ES-I3 (cell line): ENCODE results near the gene HIKESHI.
A peak's percentile ranks its signal among the peaks of the same experiment; 100 is the strongest.
"Not testable (repeated sequence)": the region's sequence is repeated elsewhere in the genome, so short reads cannot be mapped to it uniquely, and the experiment has no call there.

ENCODE experiments used
- H3K36me3 ChIP-seq: 2 replicates; pipeline ENCODE4 v1.6.1; 2013; ENCODE audit warnings: mild to moderate bottlenecking, low read length, control low read depth, moderate library complexity; ENCODE audit not compliant: insufficient read depth
- H3K4me1 ChIP-seq: 2 replicates; pipeline ENCODE4 v1.6.1; 2013; ENCODE audit warnings: mild to moderate bottlenecking, control low read depth, low read length; ENCODE audit not compliant: insufficient read depth
- H3K9ac ChIP-seq: 2 replicates; pipeline ENCODE4 v1.6.1; 2013; ENCODE audit warnings: low read depth, mild to moderate bottlenecking, low read length, moderate library complexity
- H3K9me3 ChIP-seq: 2 replicates; pipeline ENCODE4 v1.6.1; 2013; ENCODE audit warnings: mild to moderate bottlenecking, low read length, moderate library complexity; ENCODE audit not compliant: control insufficient read depth, insufficient read depth

The HIKESHI gene

DNA sequence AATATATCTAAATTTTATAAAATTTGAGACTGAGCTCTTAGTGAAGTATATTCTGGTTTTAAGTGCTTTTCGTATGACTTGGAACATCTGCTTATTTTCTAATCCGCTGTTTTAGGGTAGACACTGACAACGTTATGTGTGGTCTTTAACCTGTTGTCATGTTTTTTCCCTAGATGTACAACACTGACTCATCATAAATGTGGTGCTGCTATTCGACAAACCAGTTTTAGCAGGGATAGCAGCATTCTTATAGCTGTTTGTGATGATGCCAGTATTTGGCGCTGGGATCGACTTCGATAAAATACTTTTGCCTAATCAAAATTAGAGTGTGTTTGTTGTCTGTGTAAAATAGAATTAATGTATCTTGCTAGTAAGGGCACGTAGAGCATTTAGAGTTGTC, 23.8 kb upstream of the HIKESHI start:
- H3K9me3 ChIP-seq: no peaks in the 10 kb centered on the region
- H3K4me1 ChIP-seq: no peaks in the 10 kb centered on the region; the same call in 1 of the 2 replicates
- H3K36me3 ChIP-seq: no peaks in the 10 kb centered on the region
- H3K9ac ChIP-seq: no peak overlapping the region

DNA sequence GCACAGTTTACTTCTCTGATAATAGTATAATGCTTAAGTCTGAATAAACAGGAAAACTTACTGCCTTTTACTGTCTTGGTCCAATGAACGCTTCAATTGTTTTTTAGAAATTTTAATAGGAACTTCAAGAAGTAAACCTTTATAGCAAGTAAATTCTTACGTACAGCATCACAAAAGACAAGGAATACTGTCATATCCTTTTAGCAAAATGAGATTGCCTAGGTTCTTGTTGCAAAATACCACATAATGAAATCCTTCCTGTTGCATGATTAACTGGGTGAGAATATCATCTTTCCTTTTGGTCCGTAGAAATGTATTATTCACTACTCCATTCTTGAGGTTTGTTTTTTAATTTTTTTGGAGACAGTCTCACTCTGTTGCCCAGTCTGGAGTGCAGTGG, 22.3 kb upstream of the HIKESHI start:
- no peaks in the 10 kb centered on the region for H3K9me3 ChIP-seq
- no peaks in the 10 kb centered on the region for H3K36me3 ChIP-seq
- no peak overlapping the region for H3K9ac ChIP-seq
- H3K4me1 ChIP-seq: no peaks in the 10 kb centered on the region

DNA sequence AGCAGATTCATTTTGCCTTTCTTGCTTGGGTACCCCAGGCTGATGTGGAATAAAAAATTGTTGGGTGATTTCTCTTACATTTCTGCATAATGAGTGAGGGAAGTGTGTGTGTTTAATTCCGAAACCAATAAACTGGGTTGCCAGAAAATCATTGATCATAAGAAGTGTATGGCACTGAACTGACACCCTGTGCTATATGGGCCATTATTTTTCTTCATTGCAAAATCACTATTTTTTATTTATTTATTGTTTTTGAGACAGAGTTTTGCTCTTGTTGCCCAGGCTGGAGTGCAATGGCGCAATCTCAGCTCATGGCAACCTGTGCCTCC, 14.6 kb upstream of the HIKESHI start:
- Histone ChIP-seq H3K36me3 (no peaks in the 10 kb centered on the region), H3K9me3 (no peaks in the 10 kb centered on the region), H3K9ac (no peak overlapping the region), H3K4me1 (0 out of 2 replicates have a peak, but pooled peaks cover 6% of the 10 kb centered on the region)

DNA sequence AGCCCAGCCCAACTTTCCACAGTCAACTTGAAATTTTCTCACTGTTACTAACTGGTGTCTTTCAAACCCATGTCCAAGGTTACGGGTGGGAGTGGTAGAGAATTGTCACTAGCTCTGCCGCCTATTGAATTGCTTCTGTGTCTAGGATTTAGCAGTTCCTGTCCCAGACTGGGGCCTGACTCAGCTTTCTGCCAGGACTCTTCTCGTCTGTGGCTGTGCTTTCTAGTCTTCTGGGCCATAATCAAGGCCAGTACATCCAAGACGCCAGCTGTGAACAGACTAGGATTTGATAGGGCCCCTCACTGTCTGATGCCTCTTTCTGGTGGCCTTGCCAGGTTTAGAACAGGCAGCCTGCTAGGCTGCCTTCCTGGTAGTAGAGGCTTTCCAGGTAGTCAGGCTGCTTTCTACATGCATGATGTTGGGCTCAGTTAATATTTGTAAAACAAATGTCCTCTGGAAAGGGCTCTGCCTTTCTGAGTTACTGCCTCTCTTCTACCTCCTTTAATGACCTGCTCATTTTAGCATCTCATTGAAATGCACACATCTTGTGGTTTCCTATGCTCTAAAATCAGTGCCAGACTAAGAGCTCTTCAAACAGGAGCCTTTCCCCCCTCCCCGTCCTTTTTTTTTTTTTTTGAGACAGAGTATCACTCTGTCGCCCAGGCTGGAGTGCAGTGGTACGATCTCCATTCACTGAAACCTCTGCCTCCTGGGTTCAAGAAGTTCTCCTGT, 13.1 kb upstream of the HIKESHI start:
- Histone ChIP-seq H3K4me1 (0 out of 2 replicates have a peak, but pooled peaks cover 6% of the 10 kb centered on the region), H3K36me3 (no peaks in the 10 kb centered on the region), H3K9ac (no peak overlapping the region), H3K9me3 (no peaks in the 10 kb centered on the region)

DNA sequence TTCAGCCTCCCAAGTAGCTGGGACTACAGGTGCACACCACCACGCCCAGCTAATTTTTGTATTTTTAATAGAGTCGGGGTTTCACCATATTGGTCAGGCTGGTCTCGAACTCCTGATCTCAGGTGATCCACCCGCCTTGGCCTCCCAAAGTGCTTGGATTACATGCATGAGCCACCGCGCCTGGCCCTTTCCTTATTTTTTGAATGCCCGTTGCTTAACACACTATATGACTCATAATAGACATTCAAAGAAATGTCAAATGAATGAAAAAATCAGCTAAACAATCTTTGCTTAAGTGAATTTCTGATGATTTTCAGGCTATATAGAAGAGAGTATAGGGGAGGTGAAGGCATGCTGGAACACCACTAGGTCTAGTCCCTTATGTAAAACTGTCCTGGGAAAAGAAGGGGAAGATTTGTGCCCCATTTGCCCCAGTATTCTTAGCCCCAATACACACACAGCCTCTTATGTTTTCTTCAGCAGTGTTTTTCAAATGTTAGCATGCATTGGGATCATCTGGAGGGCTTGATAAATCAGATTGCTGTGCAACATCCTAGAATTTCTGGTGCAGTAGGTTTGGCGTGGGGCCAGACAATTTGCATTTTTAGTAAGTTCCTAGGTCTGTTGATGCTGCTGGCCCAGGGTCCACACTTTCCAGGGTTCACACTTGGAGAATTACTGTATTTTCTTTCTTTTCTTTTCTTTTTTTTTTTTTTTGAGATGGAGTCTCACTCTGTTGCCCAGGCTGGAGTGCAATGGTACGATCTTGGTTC, 12.3 kb upstream of the HIKESHI start:
- H3K9me3 ChIP-seq, H3K36me3 ChIP-seq, H3K9ac ChIP-seq, H3K4me1 ChIP-seq: not testable (repeated sequence)

DNA sequence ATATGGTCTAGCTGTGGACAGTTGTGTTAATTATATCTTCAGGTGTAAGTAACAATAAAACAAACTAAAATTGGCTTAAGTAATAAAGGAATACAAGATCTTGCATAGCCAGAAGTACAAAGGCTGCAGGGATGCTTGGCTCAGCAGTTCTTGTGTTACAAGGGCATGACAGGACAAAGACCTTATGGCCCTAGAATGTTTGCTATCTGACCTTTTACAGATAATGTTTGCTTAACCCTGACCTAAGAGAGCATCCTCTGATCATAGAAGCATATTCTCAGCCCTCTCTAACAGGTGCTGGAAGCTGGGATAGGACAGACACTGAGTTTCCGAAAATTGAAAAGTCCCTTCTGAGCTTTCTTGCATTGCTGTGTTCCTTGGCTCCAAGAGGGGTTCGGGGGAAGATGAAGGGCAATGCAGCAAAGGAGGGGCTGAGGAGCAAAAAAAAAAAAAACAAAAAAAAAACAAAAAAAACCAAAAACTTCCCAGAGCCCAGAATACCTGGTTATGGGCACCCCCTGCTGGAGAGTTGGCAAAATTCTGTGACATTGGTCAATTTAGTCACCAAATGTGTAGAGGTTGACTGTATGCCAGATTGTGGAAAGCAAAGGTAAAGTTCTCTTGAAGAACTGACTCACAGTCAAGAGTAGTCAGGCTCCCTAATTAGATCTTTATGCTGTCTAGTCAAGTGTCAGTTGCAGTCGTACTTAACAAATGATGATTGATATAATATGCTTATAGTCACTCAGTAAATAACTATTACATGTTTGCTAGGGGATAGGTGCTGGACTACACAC, 10.4 kb upstream of the HIKESHI start:
- 0 out of 2 replicates have a peak, but pooled peaks cover 6% of the 10 kb centered on the region for H3K4me1 ChIP-seq
- H3K9ac ChIP-seq: no peak overlapping the region
- H3K9me3 ChIP-seq: no peaks in the 10 kb centered on the region
- no peaks in the 10 kb centered on the region for H3K36me3 ChIP-seq

DNA sequence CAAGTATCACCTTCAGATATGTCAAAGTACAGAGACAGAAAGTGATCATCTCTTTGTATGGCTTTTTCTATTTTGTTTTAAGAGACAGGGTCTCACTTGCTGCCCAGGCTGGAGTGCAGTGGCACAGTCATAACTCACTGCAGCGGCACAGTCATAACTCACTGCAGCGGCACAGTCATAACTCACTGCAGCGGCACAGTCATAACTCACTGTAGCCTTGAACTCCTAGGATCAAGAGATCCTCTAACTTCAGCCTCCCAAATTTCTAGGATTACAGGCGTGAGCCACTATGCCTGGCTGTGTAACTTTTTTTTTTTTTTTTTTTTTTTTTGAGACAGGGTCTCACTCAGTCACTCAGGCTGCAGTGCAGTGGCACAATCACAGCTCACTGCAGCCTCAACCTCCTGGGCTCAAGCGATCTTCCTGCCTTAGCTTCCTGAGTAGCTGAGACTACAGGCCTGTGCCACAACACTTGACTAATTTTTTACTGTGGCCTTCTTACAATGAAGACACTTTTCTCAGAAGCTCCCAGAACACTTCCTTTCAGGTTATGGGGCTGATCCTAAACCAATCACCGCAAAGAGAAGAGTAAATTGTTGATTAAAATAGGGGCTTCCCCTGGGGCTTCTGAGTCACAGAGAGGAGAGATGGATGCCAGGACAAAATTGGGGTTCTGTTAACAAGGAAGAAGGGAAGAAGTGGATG, 9.0 kb upstream of the HIKESHI start:
- Histone ChIP-seq H3K36me3 (no peaks in the 10 kb centered on the region), H3K9ac (no peak overlapping the region), H3K4me1 (0 out of 2 replicates have a peak, but pooled peaks cover 6% of the 10 kb centered on the region), H3K9me3 (no peaks in the 10 kb centered on the region)

DNA sequence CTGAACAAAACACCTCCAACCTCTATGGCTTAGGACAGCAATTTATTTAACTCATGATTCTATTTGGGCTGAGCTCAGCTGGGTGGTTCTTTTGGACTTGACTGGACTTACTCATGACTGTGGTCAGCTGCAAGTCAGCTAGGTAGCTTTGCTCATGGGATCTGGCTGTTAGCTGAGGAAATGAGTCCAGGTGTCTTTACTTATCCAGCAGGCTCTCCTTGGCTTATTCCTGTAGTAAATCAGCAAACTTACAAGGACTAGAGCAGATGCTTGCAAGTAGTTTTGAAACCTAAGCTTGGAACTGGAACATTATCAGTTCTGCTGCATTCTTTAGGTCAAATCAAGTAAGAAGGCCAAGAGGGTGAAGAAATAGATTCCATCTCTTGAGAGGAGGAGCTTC, 8.0 kb upstream of the HIKESHI start:
- H3K9me3 ChIP-seq: no peaks in the 10 kb centered on the region
- H3K36me3 ChIP-seq: no peaks in the 10 kb centered on the region
- H3K4me1 ChIP-seq: 0 out of 2 replicates have a peak, but pooled peaks cover 6% of the 10 kb centered on the region
- no peak overlapping the region for H3K9ac ChIP-seq

DNA sequence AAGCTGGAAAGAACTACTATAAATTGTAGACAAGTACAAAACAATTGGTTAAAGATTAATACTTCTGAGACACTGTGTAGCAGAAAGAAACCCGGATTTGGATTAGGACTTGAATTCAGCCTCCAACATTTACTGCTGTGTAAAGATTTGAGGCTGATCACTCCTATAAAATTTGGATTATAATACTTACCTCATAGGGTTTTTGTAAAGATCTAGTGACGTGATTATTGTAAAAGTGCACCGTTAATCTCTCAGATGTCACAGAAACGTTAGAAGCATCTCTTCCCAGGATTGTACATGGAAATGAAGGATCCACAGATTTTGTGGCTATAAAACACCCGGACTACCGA, 323 bp upstream of the HIKESHI start:
- Histone ChIP-seq H3K4me1 (0 out of 2 replicates have a peak, but pooled peaks cover 4% of the 10 kb centered on the region), H3K9ac (peak overlapping the region; percentile 95; the same call in 1 of the 2 replicates), H3K9me3 (no peaks in the 10 kb centered on the region), H3K36me3 (no peaks in the 10 kb centered on the region)

DNA sequence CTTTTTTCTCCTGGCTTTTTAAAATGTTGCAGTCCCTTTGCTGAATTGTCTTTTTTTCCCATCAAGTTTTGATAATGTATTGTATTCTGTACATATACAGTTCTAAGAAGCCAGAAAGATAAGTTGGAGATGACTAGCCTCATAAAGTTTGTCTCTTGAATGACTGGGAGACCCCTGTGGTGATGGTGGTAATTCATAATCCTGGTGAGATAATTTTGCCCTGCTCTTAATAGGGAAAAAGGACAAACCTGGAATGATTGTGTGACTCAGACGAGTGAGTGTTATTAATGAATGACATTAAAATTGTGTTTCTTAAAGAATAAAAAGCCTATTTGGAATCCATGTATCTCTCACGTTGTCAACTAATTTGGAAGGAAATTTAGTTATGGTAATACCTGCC, 1.2 kb downstream of the HIKESHI start:
- no peaks in the 10 kb centered on the region for H3K9me3 ChIP-seq
- no peaks in the 10 kb centered on the region for H3K36me3 ChIP-seq
- peak overlapping the region; percentile 95 for H3K9ac ChIP-seq
- 0 out of 2 replicates have a peak, but pooled peaks cover 4% of the 10 kb centered on the region for H3K4me1 ChIP-seq

DNA sequence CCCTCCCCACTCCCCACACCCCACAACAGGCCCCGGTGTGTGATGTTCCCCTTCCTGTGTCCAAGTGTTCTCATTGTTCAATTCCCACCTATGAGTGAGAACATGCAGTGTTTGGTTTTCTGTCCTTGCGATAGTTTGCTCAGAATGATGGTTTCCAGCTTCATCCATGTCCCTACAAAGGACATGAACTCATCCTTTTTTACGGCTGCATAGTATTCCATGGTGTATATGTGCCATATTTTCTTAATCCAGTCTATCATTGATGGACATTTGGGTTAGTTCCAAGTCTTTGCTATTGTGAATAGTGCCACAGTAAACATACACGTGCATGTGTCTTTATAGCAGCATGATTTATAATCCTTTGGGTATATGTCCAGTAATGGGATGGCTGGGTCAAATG, 6.7 kb downstream of the HIKESHI start:
- H3K9ac ChIP-seq, H3K9me3 ChIP-seq, H3K36me3 ChIP-seq, H3K4me1 ChIP-seq: not testable (repeated sequence)

DNA sequence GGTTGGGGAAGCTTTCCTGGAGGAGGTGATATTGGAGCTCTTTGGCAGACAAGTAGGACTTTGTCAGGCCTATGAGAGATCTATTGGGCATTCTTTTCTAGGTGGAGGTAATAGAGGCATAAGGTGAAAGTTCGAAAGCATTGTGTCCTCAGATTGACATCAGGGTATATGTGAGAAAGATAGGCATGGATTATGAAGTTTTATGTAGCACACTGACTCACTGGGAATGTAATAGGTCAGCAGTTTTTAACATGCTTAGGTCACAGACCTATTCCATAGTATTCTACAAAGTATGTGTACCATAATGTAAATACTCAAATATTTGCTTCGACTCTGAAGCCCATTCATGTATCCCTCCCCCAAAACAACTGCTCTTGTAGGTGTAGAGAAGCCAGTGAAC, 11.8 kb downstream of the HIKESHI start:
- Histone ChIP-seq H3K9ac (no peak overlapping the region), H3K9me3 (no peaks in the 10 kb centered on the region), H3K36me3 (peaks cover 5% of the 10 kb centered on the region; the same call in 1 of the 2 replicates), H3K4me1 (no peaks in the 10 kb centered on the region)

DNA sequence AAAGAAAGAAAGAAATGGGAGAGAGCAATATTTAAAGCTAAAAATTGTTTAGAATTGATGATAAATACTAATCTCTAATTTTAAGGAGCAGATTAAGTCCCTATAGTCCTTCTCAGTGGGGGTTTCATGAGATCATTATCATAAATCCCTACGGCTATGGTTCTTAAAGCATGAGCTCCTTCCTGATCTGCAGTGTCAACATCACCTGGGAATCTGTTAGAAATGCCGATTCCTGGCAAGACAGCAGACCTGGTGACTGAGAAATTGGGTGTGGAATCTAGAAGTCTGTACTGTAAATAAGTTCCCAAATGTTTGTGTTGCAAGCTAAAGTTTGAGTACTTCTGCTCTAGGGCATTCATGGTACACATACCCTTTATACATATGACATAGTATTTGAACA, 12.6 kb downstream of the HIKESHI start:
- peaks cover 5% of the 10 kb centered on the region; the same call in 1 of the 2 replicates for H3K36me3 ChIP-seq
- H3K9ac ChIP-seq: no peak overlapping the region
- H3K4me1 ChIP-seq: no peaks in the 10 kb centered on the region
- H3K9me3 ChIP-seq: no peaks in the 10 kb centered on the region

DNA sequence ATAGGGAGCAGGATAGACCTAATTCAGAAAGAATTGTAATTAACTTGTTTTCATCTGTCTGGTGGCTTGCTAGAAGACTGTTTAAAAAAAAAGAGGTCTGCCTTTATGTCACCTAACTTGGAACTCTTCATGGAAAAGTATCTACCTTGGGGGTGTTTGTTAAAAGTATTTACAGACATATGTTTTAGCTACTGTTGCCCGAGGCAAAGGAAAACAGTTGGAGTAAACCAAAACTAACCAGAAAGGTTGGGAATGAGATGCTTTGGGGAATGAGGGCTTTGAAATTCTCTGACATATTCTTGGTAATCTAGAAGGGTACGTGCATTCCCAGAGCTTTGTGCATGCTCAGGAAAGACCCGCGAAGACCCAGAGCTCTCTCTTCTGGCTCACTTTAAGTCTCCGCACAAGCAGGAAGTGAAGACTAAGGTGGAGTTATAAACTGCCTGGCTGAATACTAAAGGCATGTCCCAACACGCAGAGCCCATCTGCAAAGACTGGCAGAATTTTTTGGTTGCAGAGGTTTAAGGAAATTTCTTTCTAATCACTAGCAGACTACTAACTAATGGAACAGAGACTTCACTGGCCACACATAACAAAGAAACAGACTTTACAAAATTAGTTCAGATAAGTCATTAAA, 33.2 kb downstream of the HIKESHI start:
- H3K4me1 ChIP-seq: no peaks in the 10 kb centered on the region
- H3K9me3 ChIP-seq: peaks cover 19% of the 10 kb centered on the region
- H3K36me3 ChIP-seq: peaks cover 3% of the 10 kb centered on the region
- no peak overlapping the region for H3K9ac ChIP-seq
